HepG2 (cell line): ENCODE measurements around the gene UBAC1. TPM values are rescaled to one million over a fixed set of nuclear protein-coding genes. Genes with fewer than 3 reads are reported as not detected.

Source experiments
- ATRX ChIP-seq: sonication (generic); formaldehyde crosslinking; IDR thresholded peaks from 2 replicates; pipeline ENCODE4 v1.4.0; 2020; ENCODE audit warnings: missing genetic modification reagents, borderline replicate concordance
- ELF1 ChIP-seq: sonication (generic); formaldehyde crosslinking; IDR thresholded peaks from 2 replicates; pipeline ENCODE4 v1.4.0; 2020; ENCODE audit warnings: missing genetic modification reagents
- GABPA ChIP-seq, 2 experiments: IDR thresholded peaks; 2 replicates each; pipeline ENCODE4 v1.6.1; 2011 to 2016; ENCODE audit warnings: low read depth in 2 of 2, low read length in 1 of 2, missing biosample characterization in 1 of 2, missing genetic modification characterization in 1 of 2
- JUNB ChIP-seq: sonication (generic); formaldehyde crosslinking; IDR thresholded peaks from 2 replicates; pipeline ENCODE4 v1.8.0; 2022; ENCODE audit warnings: missing genetic modification reagents, mild to moderate bottlenecking, borderline replicate concordance
- POGZ ChIP-seq: sonication (generic); formaldehyde crosslinking; IDR thresholded peaks from 2 replicates; pipeline ENCODE4 v1.4.0; 2020; ENCODE audit warnings: mild to moderate bottlenecking, missing genetic modification reagents
- RARG ChIP-seq: sonication (generic); formaldehyde crosslinking; IDR thresholded peaks from 2 replicates; pipeline ENCODE4 v1.4.0; 2020; ENCODE audit warnings: low read depth, mild to moderate bottlenecking, missing genetic modification reagents
- TCF7 ChIP-seq: sonication (generic); IDR thresholded peaks from 2 replicates; pipeline ENCODE4 v1.6.1; 2016; ENCODE audit warnings: antibody characterized with exemption, low read depth
- ZBTB1 ChIP-seq: sonication (generic); formaldehyde crosslinking; IDR thresholded peaks from 2 replicates; pipeline ENCODE4 v1.4.0; 2020; ENCODE audit warnings: missing genetic modification reagents, borderline replicate concordance
- ZFP36L2 ChIP-seq: sonication (generic); formaldehyde crosslinking; IDR thresholded peaks from 2 replicates; pipeline ENCODE4 v1.4.0; 2020; ENCODE audit warnings: missing genetic modification reagents
- ZMYM2 ChIP-seq: sonication (generic); formaldehyde crosslinking; IDR thresholded peaks from 2 replicates; pipeline ENCODE4 v1.8.0; 2022; ENCODE audit warnings: mild to moderate bottlenecking, missing genetic modification reagents
- ZNF17 ChIP-seq: sonication (generic); formaldehyde crosslinking; IDR thresholded peaks from 2 replicates; pipeline ENCODE4 v1.5.0; 2020; ENCODE audit warnings: mild to moderate bottlenecking, missing genetic modification reagents
- ZNF3 ChIP-seq: IDR thresholded peaks from 2 replicates; pipeline ENCODE4 v1.7.0; 2017; ENCODE audit warnings: inconsistent platforms
- ZNF33A ChIP-seq: sonication (generic); formaldehyde crosslinking; IDR thresholded peaks from 2 replicates; pipeline ENCODE4 v1.5.1; 2020; ENCODE audit warnings: missing genetic modification reagents, mild to moderate bottlenecking, moderate library complexity, borderline replicate concordance
- ZNF674 ChIP-seq: sonication (generic); formaldehyde crosslinking; IDR thresholded peaks from 2 replicates; pipeline ENCODE4 v1.5.0; 2020; ENCODE audit warnings: low read depth, mild to moderate bottlenecking, missing genetic modification reagents
- ZNF768 ChIP-seq: sonication (generic); formaldehyde crosslinking; IDR thresholded peaks from 2 replicates; pipeline ENCODE4 v1.4.0; 2020; ENCODE audit warnings: missing genetic modification reagents
- ZNF773 ChIP-seq: sonication (generic); formaldehyde crosslinking; IDR thresholded peaks from 2 replicates; pipeline ENCODE4 v1.4.0; 2020; ENCODE audit warnings: missing genetic modification reagents, borderline replicate concordance
- polyA plus RNA-seq, 8 experiments: library from polyadenylated mRNA; depleted of rRNA in 3 of 8; stranded (reverse) in 7 of 8; unstranded in 1 of 8; fragments of >200 nt; fragmentation: Illumina TruSeq in 4 of 8; extraction: Trizol in 4 of 8; gene quantifications; 2 replicates each; pipeline versions ENCODE4 v1.2.1 to v1.2.3, GENCODE V29; 2011 to 2016; ENCODE audit warnings: low read depth in 4 of 8, missing spikeins in 1 of 8, mixed read lengths in 1 of 8; ENCODE audit not compliant: insufficient read depth in 1 of 8
- total RNA-seq, 5 experiments: library from RNA; depleted of rRNA; stranded (reverse); fragments of >200 nt; fragmentation: Illumina TruSeq; extraction: Trizol; gene quantifications; 2 replicates each; pipeline ENCODE4 v1.2.3, GENCODE V29; 2016; ENCODE audit warnings: low read depth in 1 of 5
- TF ChIP-seq, protein P1 (sequence below): sonication (generic); formaldehyde crosslinking; IDR thresholded peaks from 2 replicates; pipeline ENCODE4 v1.4.0; 2020; ENCODE audit warnings: missing genetic modification reagents
- TF ChIP-seq, protein P2 (sequence below): sonication (generic); formaldehyde crosslinking; IDR thresholded peaks from 2 replicates; pipeline ENCODE4 v1.9.0; 2021; ENCODE audit warnings: missing genetic modification reagents, borderline replicate concordance
- TF ChIP-seq, protein P3 (sequence below), 2 experiments: fragments of 450-650 bp in 1 of 2; sonication (generic) in 1 of 2; formaldehyde crosslinking in 1 of 2; IDR thresholded peaks; 2 replicates each; pipeline versions ENCODE4 v1.6.1 to v1.8.0; 2016 to 2022; ENCODE audit warnings: antibody characterized with exemption in 1 of 2, mild to moderate bottlenecking in 1 of 2, missing genetic modification reagents in 1 of 2

Gene UBAC1
- total and polyA plus RNA-seq, 2 of the 13 experiments (the other 11 are each of a cell fraction or from before 2014, with no cell fraction given) = 32.2 to 34.1 TPM

DNA sequence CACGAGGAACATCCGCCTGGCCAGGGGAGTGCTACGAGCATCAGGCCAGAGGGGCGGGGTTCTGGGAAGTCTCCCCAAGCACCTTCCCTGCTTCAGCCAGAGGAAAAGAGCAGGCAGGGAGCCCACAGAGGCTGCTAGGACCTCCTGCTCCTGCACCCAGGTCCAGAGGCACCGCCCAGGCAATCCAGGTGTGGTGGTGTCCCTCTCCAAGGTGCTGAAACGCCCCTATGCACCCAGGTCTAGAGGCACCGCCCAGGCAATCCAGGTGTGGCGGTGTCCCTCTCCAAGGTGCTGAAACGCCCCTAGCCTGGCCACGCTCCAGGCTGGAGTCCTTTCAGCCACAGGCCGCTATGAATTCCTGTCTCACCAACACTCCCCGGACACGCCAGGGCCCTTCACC is 10.7 kb upstream of the UBAC1 start (continued):
- TF ChIP-seq ZNF33A (CRISPR knock-in tag) (peak; percentile 96; the same call in 1 of the 2 replicates), ZNF768 (CRISPR knock-in tag) (peak; percentile 86), GABPA (IDR thresholded peaks at IDR 0.05; ENCODE audit: low read depth, low read length) (no peak), GABPA (CRISPR knock-in tag; IDR thresholded peaks at IDR 0.05; ENCODE audit: low read depth) (peak; percentile 59), JUNB (CRISPR knock-in tag) (peak; percentile 89), ZNF17 (CRISPR knock-in tag) (peak; percentile 94; the same call in 1 of the 2 replicates), ZNF773 (CRISPR knock-in tag) (peak; percentile 99), TCF7 (no peak), RARG (CRISPR knock-in tag) (peak; percentile 95; the same call in 1 of the 2 replicates), ATRX (CRISPR knock-in tag) (no peak), ELF1 (CRISPR knock-in tag) (peak; percentile 71), ZBTB1 (CRISPR knock-in tag) (peak; percentile 95; the same call in 1 of the 2 replicates), ZNF674 (CRISPR knock-in tag) (peak; percentile 99), ZMYM2 (CRISPR knock-in tag) (peak; percentile 57; the same call in 1 of the 2 replicates), ZNF3 (CRISPR knock-in tag) (peak; percentile 92), POGZ (CRISPR knock-in tag) (0 out of 2 replicates have a peak, but pooled peaks have one; percentile 19), ZFP36L2 (CRISPR knock-in tag) (peak; percentile 99)
- TF ChIP-seq, protein P1, sequence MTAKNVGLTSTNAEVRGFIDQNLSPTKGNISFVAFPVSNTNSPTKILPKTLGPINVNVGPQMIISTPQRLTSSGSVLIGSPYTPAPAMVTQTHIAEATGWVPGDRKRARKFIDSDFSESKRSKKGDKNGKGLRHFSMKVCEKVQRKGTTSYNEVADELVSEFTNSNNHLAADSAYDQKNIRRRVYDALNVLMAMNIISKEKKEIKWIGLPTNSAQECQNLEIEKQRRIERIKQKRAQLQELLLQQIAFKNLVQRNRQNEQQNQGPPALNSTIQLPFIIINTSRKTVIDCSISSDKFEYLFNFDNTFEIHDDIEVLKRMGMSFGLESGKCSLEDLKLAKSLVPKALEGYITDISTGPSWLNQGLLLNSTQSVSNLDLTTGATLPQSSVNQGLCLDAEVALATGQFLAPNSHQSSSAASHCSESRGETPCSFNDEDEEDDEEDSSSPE (CRISPR knock-in tag) = peak; percentile 57
- TF ChIP-seq, protein P2, sequence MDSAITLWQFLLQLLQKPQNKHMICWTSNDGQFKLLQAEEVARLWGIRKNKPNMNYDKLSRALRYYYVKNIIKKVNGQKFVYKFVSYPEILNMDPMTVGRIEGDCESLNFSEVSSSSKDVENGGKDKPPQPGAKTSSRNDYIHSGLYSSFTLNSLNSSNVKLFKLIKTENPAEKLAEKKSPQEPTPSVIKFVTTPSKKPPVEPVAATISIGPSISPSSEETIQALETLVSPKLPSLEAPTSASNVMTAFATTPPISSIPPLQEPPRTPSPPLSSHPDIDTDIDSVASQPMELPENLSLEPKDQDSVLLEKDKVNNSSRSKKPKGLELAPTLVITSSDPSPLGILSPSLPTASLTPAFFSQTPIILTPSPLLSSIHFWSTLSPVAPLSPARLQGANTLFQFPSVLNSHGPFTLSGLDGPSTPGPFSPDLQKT = peak; percentile 83; the same call in 1 of the 2 replicates
- TF ChIP-seq, protein P3, sequence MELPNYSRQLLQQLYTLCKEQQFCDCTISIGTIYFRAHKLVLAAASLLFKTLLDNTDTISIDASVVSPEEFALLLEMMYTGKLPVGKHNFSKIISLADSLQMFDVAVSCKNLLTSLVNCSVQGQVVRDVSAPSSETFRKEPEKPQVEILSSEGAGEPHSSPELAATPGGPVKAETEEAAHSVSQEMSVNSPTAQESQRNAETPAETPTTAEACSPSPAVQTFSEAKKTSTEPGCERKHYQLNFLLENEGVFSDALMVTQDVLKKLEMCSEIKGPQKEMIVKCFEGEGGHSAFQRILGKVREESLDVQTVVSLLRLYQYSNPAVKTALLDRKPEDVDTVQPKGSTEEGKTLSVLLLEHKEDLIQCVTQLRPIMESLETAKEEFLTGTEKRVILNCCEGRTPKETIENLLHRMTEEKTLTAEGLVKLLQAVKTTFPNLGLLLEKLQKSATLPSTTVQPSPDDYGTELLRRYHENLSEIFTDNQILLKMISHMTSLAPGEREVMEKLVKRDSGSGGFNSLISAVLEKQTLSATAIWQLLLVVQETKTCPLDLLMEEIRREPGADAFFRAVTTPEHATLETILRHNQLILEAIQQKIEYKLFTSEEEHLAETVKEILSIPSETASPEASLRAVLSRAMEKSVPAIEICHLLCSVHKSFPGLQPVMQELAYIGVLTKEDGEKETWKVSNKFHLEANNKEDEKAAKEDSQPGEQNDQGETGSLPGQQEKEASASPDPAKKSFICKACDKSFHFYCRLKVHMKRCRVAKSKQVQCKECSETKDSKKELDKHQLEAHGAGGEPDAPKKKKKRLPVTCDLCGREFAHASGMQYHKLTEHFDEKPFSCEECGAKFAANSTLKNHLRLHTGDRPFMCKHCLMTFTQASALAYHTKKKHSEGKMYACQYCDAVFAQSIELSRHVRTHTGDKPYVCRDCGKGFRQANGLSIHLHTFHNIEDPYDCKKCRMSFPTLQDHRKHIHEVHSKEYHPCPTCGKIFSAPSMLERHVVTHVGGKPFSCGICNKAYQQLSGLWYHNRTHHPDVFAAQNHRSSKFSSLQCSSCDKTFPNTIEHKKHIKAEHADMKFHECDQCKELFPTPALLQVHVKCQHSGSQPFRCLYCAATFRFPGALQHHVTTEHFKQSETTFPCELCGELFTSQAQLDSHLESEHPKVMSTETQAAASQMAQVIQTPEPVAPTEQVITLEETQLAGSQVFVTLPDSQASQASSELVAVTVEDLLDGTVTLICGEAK (IDR thresholded peaks at IDR 0.05) = no peak
- TF ChIP-seq, protein P3 (CRISPR knock-in tag; IDR thresholded peaks at IDR 0.05) = peak; percentile 94
